Lower leg skin (tissue), 3 donors: ENCODE measurements around the gene MTMR1.

ENCODE experiments used
- POLR2A ChIP-seq, 2 donors: fragments of 450-650 bp; IDR thresholded peaks; one replicate each; pipeline ENCODE4 v1.6.1; 2016 to 2017; ENCODE audit warnings: antibody characterized with exemption in 2 of 2, mild to moderate bottlenecking in 1 of 2, moderate library complexity in 1 of 2
- TF ChIP-seq, protein P1 (sequence below), 3 donors: fragments of 450-650 bp; IDR thresholded peaks; one replicate each; pipeline ENCODE4 v1.5.1; 2016; ENCODE audit warnings: antibody characterized with exemption in 3 of 3, mild to moderate bottlenecking in 3 of 3, moderate library complexity in 2 of 3

GRCh38 chrX:150775569-150776350 lies 82.6 kb downstream of the MTMR1 start:
- TF ChIP-seq, protein P1, sequence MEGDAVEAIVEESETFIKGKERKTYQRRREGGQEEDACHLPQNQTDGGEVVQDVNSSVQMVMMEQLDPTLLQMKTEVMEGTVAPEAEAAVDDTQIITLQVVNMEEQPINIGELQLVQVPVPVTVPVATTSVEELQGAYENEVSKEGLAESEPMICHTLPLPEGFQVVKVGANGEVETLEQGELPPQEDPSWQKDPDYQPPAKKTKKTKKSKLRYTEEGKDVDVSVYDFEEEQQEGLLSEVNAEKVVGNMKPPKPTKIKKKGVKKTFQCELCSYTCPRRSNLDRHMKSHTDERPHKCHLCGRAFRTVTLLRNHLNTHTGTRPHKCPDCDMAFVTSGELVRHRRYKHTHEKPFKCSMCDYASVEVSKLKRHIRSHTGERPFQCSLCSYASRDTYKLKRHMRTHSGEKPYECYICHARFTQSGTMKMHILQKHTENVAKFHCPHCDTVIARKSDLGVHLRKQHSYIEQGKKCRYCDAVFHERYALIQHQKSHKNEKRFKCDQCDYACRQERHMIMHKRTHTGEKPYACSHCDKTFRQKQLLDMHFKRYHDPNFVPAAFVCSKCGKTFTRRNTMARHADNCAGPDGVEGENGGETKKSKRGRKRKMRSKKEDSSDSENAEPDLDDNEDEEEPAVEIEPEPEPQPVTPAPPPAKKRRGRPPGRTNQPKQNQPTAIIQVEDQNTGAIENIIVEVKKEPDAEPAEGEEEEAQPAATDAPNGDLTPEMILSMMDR (IDR thresholded peaks at IDR 0.05), result no peak
- no peak for TF ChIP-seq POLR2A (IDR thresholded peaks at IDR 0.05)
